DOHH2 (cell line): ENCODE measurements around the gene IL22RA1.

Experiments
- H3F3A ChIP-seq: fragments of 200-600 bp; sonication (generic), shearing (Covaris generic); 2 replicates; pipeline ENCODE4 v1.6.0; 2016; ENCODE audit warnings: antibody characterized with exemption, mild to moderate bottlenecking; ENCODE audit not compliant: control insufficient read depth, insufficient read depth
- H3K27ac ChIP-seq: fragments of 200-600 bp; sonication (generic); 2 replicates; pipeline ENCODE4 v1.5.1; 2014; ENCODE audit warnings: low read depth, mild to moderate bottlenecking, low read length, moderate library complexity
- H3K27me3 ChIP-seq: fragments of 200-600 bp; sonication (generic); 2 replicates; pipeline ENCODE4 v1.6.1; 2014; ENCODE audit warnings: mild to moderate bottlenecking, low read length, mixed read lengths; ENCODE audit not compliant: control insufficient read depth
- H3K36me3 ChIP-seq: fragments of 200-600 bp; sonication (generic); 2 replicates; pipeline ENCODE4 v1.6.1; 2014; ENCODE audit warnings: mild to moderate bottlenecking, low read length, moderate library complexity, mixed read lengths; ENCODE audit not compliant: control insufficient read depth
- H3K4me1 ChIP-seq: fragments of 200-600 bp; sonication (generic); 2 replicates; pipeline ENCODE4 v1.6.1; 2014; ENCODE audit warnings: mild to moderate bottlenecking, low read length, mixed read lengths; ENCODE audit not compliant: control insufficient read depth
- H3K4me2 ChIP-seq: fragments of 200-600 bp; sonication (generic); 2 replicates; pipeline ENCODE4 v1.6.0; 2014; ENCODE audit warnings: mild to moderate bottlenecking, low read length, moderate library complexity
- H3K4me3 ChIP-seq: fragments of 200-600 bp; sonication (generic); 2 replicates; pipeline ENCODE4 v1.5.1; 2014; ENCODE audit warnings: mild to moderate bottlenecking, low read length, mixed read lengths
- H3K79me2 ChIP-seq: fragments of 200-600 bp; sonication (generic); 2 replicates; pipeline ENCODE4 v1.6.1; 2014; ENCODE audit warnings: mild to moderate bottlenecking, low read length, mixed read lengths; ENCODE audit not compliant: control insufficient read depth
- H3K9me2 ChIP-seq: fragments of 200-600 bp; sonication (generic); replicated peaks from 2 replicates; pipeline ENCODE4 v1.6.1; 2014; ENCODE audit warnings: mild to moderate bottlenecking, low read length, mixed read lengths; ENCODE audit not compliant: control insufficient read depth
- H3K9me3 ChIP-seq: fragments of 200-600 bp; sonication (generic); 2 replicates; pipeline ENCODE4 v1.6.1; 2014; ENCODE audit warnings: antibody characterized with exemption, low read length, mixed read lengths; ENCODE audit not compliant: control insufficient read depth, insufficient read depth
- H4K20me1 ChIP-seq: fragments of 200-600 bp; sonication (generic); 2 replicates; pipeline ENCODE4 v1.6.0; 2014; ENCODE audit warnings: low read depth, mild to moderate bottlenecking, antibody characterized with exemption, low read length, moderate library complexity; ENCODE audit not compliant: control insufficient read depth, insufficient read depth
- EZH2phosphoT487 ChIP-seq: fragments of 200-600 bp; sonication (generic); IDR thresholded peaks from 2 replicates; pipeline ENCODE4 v1.6.1; 2017; ENCODE audit warnings: borderline replicate concordance, mild to moderate bottlenecking, antibody characterized with exemption, low read length, moderate library complexity, mixed read lengths
- TF ChIP-seq, protein P1 (sequence below): fragments of 200-600 bp; sonication (generic); IDR thresholded peaks from one replicate; pipeline ENCODE4 v1.5.1; 2014; ENCODE audit warnings: antibody characterized with exemption, mild to moderate bottlenecking, low read depth, low read length; ENCODE audit not compliant: poor library complexity, severe bottlenecking

IL22RA1 gene

DNA sequence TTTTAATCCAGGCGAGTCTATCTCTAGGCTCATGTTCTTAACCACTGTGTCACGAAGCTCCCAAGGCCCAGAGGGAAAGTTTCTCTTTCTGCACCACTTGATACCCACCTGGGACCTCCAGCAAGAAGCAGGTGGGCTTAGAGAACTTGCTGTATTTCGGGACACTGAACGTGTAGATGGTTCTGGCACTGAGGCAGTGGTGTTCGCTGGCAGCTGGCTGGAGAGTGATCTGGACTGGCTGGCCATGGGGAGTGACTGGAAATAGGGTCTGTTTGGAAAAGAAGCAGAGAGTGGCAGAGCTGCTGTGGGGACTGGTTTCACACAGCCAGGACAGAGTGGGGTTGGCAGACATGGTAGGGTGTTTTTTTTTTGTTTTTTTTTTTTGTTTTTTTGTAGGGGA, 16.4 kb upstream of the IL22RA1 start:
- H3K4me1 ChIP-seq: peaks cover 26% of the 10 kb centered on the region
- H3K9me2 ChIP-seq: no peaks in the 10 kb centered on the region
- no peak overlapping the region for H3K4me3 ChIP-seq
- H3F3A ChIP-seq: peaks cover 19% of the 10 kb centered on the region
- no peak overlapping the region for H3K27ac ChIP-seq
- no peak for TF ChIP-seq EZH2phosphoT487
- TF ChIP-seq, protein P1, sequence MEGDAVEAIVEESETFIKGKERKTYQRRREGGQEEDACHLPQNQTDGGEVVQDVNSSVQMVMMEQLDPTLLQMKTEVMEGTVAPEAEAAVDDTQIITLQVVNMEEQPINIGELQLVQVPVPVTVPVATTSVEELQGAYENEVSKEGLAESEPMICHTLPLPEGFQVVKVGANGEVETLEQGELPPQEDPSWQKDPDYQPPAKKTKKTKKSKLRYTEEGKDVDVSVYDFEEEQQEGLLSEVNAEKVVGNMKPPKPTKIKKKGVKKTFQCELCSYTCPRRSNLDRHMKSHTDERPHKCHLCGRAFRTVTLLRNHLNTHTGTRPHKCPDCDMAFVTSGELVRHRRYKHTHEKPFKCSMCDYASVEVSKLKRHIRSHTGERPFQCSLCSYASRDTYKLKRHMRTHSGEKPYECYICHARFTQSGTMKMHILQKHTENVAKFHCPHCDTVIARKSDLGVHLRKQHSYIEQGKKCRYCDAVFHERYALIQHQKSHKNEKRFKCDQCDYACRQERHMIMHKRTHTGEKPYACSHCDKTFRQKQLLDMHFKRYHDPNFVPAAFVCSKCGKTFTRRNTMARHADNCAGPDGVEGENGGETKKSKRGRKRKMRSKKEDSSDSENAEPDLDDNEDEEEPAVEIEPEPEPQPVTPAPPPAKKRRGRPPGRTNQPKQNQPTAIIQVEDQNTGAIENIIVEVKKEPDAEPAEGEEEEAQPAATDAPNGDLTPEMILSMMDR: no peak
- no peaks in the 10 kb centered on the region for H4K20me1 ChIP-seq
- H3K27me3 ChIP-seq: no peaks in the 10 kb centered on the region
- H3K36me3 ChIP-seq: peaks cover 91% of the 10 kb centered on the region
- H3K9me3 ChIP-seq: no peaks in the 10 kb centered on the region
- H3K4me2 ChIP-seq: no peak overlapping the region
- H3K79me2 ChIP-seq: peaks cover 15% of the 10 kb centered on the region

GRCh38 chr1:24157918-24158481, 15.1 kb upstream of the IL22RA1 start:
- H3K4me3 ChIP-seq: no peak overlapping the region
- no peak overlapping the region for H3K27ac ChIP-seq
- H4K20me1 ChIP-seq: no peaks in the 10 kb centered on the region
- no peaks in the 10 kb centered on the region for H3K9me2 ChIP-seq
- peaks cover 24% of the 10 kb centered on the region for H3F3A ChIP-seq
- TF ChIP-seq EZH2phosphoT487: no peak
- TF ChIP-seq, protein P1: peak; percentile 15
- H3K9me3 ChIP-seq: no peaks in the 10 kb centered on the region
- H3K4me1 ChIP-seq: peaks cover 37% of the 10 kb centered on the region
- H3K79me2 ChIP-seq: peaks cover 28% of the 10 kb centered on the region
- no peak overlapping the region for H3K4me2 ChIP-seq
- no peaks in the 10 kb centered on the region for H3K27me3 ChIP-seq
- peaks cover 87% of the 10 kb centered on the region for H3K36me3 ChIP-seq

- Histone ChIP-seq H3F3A (peaks cover 25% of the 10 kb centered on the region), H3K27me3 (no peaks in the 10 kb centered on the region), H3K27ac (peak overlapping the region; percentile 3; the same call in 1 of the 2 replicates), H3K79me2 (peaks cover 41% of the 10 kb centered on the region), H3K9me2 (no peaks in the 10 kb centered on the region), H3K4me2 (no peak overlapping the region), H3K36me3 (peaks cover 77% of the 10 kb centered on the region), H3K4me1 (peaks cover 46% of the 10 kb centered on the region), H3K9me3 (no peaks in the 10 kb centered on the region), H3K4me3 (no peak overlapping the region), H4K20me1 (no peaks in the 10 kb centered on the region)
- TF ChIP-seq, protein P1: no peak
- no peak for TF ChIP-seq EZH2phosphoT487
Measured at GRCh38 chr1:24156542-24157260, 13.8 kb upstream of the IL22RA1 start.
